NB4 (cell line): ENCODE measurements around the gene TPPP3.

Experiments
- DNase-seq: peaks from one replicate; pipeline ENCODE4 v3.0.0; 2010; ENCODE audit warnings: low read depth
- H3K4me3 ChIP-seq: one replicate; pipeline ENCODE4 v1.5.1; 2011; ENCODE audit warnings: mild to moderate bottlenecking, low read depth, low read length, moderate library complexity
- CTCF ChIP-seq: IDR thresholded peaks from one replicate; pipeline ENCODE4 v1.5.1; 2012; ENCODE audit warnings: low read depth, low read length
- MAX ChIP-seq: IDR thresholded peaks from 2 replicates; pipeline ENCODE4 v1.6.1; 2011; ENCODE audit warnings: low read depth, low read length
- MYC ChIP-seq: IDR thresholded peaks from 2 replicates; pipeline ENCODE4 v1.6.1; 2011; ENCODE audit warnings: low read depth, low read length
- POLR2A ChIP-seq: IDR thresholded peaks from 2 replicates; pipeline ENCODE4 v1.6.1; 2011; ENCODE audit warnings: mild to moderate bottlenecking; ENCODE audit not compliant: insufficient read length; ENCODE audit errors: extremely low read depth

The TPPP3 gene

GRCh38 chr16:67390816-67391423, 2.4 kb downstream of the TPPP3 start:
- TF ChIP-seq POLR2A (no peak), MYC (no peak), MAX (no peak), CTCF (no peak)
- DNase-seq: no peak
- no peak overlapping the region for H3K4me3 ChIP-seq

GRCh38 chr16:67389911-67390815, 3.1 kb downstream of the TPPP3 start:
- peak; percentile 96 for DNase-seq
- H3K4me3 ChIP-seq: no peak overlapping the region
- TF ChIP-seq MAX (peak; percentile 91), MYC (peak; percentile 93), POLR2A (no peak)

- no peak for TF ChIP-seq MYC
- no peak for TF ChIP-seq MAX
- no peak for TF ChIP-seq CTCF
- no peak for TF ChIP-seq POLR2A
- H3K4me3 ChIP-seq: no peak overlapping the region
- no peak for DNase-seq
Measured at GRCh38 chr16:67388591-67388990, 4.7 kb downstream of the TPPP3 start.

GRCh38 chr16:67388191-67388590, 5.1 kb downstream of the TPPP3 start:
- H3K4me3 ChIP-seq: no peak overlapping the region
- no peak for DNase-seq
- TF ChIP-seq POLR2A (no peak), MAX (no peak), CTCF (no peak), MYC (no peak)

GRCh38 chr16:67387479-67388079, 5.7 kb downstream of the TPPP3 start:
- no peak for TF ChIP-seq POLR2A
- no peak for TF ChIP-seq MYC
- TF ChIP-seq CTCF: no peak
- no peak for TF ChIP-seq MAX
- no peak overlapping the region for H3K4me3 ChIP-seq
- DNase-seq: no peak
